Erythroblast (primary cell): Measurements from ENCODE around the gene LRP1.

Experiments used
- GATA1 ChIP-seq: IDR thresholded peaks from 2 replicates; pipeline ENCODE4 v1.6.1; 2011; ENCODE audit warnings: low read depth, mild to moderate bottlenecking, control low read depth, low read length, moderate library complexity
- POLR2A ChIP-seq: IDR thresholded peaks from 2 replicates; pipeline ENCODE4 v1.6.1; 2011; ENCODE audit warnings: mild to moderate bottlenecking, low read length

DNA sequence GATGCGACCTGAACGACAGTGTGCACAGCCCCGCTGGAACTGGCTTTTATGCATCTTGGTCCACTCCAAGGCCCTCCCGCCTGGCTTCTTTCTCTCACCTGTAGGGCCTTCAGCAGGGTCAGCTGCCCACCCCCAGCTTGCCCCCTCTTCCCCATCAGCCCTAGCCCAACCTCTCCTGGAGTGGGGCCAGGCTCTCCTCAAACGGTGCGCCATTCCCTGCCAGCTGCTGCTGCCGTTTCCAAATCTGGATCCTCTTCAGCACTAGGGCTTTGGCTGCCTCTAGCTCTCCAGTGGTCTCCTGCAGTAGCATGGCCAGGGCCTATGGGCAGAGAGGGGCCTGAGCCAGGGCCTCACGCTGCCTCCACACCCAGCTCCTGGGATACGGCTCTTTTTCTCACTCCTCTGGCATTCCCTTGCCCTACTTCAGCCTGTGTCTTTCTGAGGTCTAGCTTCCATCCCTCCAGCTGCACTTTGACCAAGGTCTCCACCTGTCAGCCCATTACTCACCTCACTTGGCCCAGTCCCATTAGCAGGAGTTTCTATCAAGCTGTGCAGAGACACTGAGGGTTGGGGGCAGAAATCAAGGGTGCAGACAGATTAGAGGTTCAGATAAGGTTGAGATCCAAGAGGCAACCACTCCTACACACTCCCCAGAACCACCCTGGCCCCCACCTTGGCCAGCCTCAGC, 22.1 kb upstream of the LRP1 start:
- TF ChIP-seq POLR2A (no peak), GATA1 (no peak)
